HG02970 (cell line): ENCODE results near the gene LIMS1.
"Not testable (repeated sequence)": the region's sequence is repeated elsewhere in the genome, so short reads cannot be mapped to it uniquely, and the experiment has no call there.

Experiments
- ATAC-seq: cut with Tn5 transposase; IDR thresholded peaks from one replicate; pipeline ENCODE4 v1.9.1; 2021; ENCODE audit warnings: mild to moderate bottlenecking, moderate library complexity, moderate number of reproducible peaks; ENCODE audit not compliant: unreplicated experiment, low FRiP score

Gene LIMS1

DNA sequence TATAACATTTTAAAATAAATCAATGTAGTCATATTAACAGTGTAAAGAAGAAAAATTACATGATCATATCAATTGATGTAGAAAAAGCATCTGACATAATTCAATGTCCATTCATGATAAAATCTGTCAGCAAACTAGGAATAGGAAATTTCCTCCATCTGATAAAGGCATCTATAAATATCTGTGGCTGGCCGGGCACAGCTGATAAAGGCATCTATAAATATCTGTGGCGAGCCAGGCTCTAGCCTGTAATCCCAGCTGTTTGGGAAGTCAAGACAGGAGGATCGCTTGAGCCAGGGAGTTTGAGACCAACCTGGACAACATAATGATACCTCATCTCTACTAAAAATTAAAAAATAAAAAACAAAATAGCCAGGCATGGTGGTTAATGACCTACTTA is 166.9 kb downstream of the LIMS1 start:
- no peak for ATAC-seq

DNA sequence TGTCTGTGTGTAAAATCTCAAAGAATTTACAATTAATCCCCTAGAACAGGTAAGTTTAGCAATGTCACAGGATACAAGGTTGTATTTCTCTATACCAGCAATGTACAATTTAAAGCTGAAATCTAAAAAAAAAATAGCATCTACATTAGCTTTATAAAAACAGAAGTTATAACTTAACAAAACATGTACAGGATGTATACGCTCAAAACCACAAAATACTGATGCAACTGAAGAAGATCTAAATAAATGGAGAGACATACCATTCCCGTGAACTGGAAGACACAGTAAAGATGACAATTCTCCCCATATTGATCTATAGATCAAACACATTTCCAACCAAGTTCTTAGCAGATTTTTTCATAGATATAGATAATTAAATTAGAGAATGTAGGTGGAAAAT is 167.5 kb downstream of the LIMS1 start:
- no peak for ATAC-seq

DNA sequence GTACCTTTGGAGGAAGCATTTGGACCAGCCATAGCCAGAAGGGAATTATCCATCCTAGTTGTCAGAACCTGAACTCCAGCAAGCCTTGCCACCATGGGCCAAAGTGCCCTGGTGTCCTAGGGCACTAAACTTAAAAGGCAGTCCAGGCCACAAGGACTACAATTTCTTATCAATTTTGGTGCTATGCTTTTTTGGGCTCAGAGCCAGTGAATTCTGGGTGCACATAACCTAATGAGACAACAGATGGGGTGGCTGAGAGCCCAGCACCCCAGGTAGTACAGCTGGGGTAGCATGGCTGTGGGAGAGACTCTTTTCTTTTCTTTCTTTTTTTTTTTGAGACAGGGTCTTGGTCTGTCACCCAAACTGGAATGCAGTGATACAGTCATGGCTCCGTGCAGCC is 170.6 kb downstream of the LIMS1 start:
- ATAC-seq = no peak

GRCh38 chr2:108707300-108707699 is 173.0 kb downstream of the LIMS1 start:
- no peak for ATAC-seq

- ATAC-seq = not testable (repeated sequence)
Measured at GRCh38 chr2:108716971-108717370, 182.7 kb downstream of the LIMS1 start.

GRCh38 chr2:108719149-108720044 is 185.1 kb downstream of the LIMS1 start, which contains the start of gene RANBP2:
Gene RANBP2 (plus strand): TSS chr2:108719482. CDS start chr2:108719607, 125 bp downstream.
- ATAC-seq = peak; percentile 99

GRCh38 chr2:108726048-108726447 is 191.8 kb downstream of the LIMS1 start:
- ATAC-seq = not testable (repeated sequence)

- not testable (repeated sequence) for ATAC-seq
Measured at GRCh38 chr2:108734656-108735055, 200.4 kb downstream of the LIMS1 start.
